HepG2 (cell line): ENCODE measurements around the gene CTNND2. TPM values are rescaled to one million over a fixed set of nuclear protein-coding genes. Genes with fewer than 3 reads are reported as not detected.

ENCODE experiments used
- ATAC-seq: fragments of 200-7000 bp; cut with Tn5 transposase; 3 replicates; pipeline ENCODE4 v1.9.1; 2020; ENCODE audit warnings: mild to moderate bottlenecking, moderate library complexity
- BruUV-seq: library from RNA; stranded (reverse); fragments of 400-500 nt; replicated peaks from 2 replicates; lab custom pipeline; 2021; lab: Mats Ljungman, UMichigan
- CTCF ChIA-PET: fragments of 300-600 bp; formaldehyde crosslinking; extraction: SDS; loops from one replicate; lab custom pipeline; 2021; ENCODE audit warnings: low total read pairs, inconsistent platforms, low intra/inter-chr PET ratio; lab: Yijun Ruan, JAX
- POLR2A ChIA-PET: fragments of 350-600 bp; sonication (Branson Sonifier 250); formaldehyde crosslinking; loops from one replicate; lab custom pipeline; 2020; ENCODE audit warnings: antibody characterized with exemption, inconsistent platforms; lab: Yijun Ruan, JAX
- DNase-seq: peaks from one replicate; pipeline ENCODE4 v3.0.0-alpha.2; 2015; ENCODE audit warnings: low spot score
- FAIRE-seq: peaks from 3 replicates; lab custom pipeline; 2011; peaks lifted over from hg19 to GRCh38; lab: Jason Lieb, UNC
- H2AFZ ChIP-seq: one replicate; pipeline ENCODE4 v1.6.1; 2011; ENCODE audit warnings: low read length, inconsistent platforms
- H3K27ac ChIP-seq: fragments of 300-600 bp; 3 replicates; pipeline ENCODE4 v1.8.0; 2011; ENCODE audit warnings: mixed run types, mild to moderate bottlenecking, mixed read lengths, low read length, inconsistent platforms; ENCODE audit not compliant: insufficient read depth; ENCODE audit errors: extremely low read length
- H3K27me3 ChIP-seq, 2 experiments: fragments of 200-600 bp in 1 of 2; 2 replicates in 1 of 2; 3 replicates in 1 of 2; pipeline versions ENCODE4 v1.6.0 to v1.8.0; 2011; ENCODE audit warnings: low read length in 2 of 2, mild to moderate bottlenecking in 2 of 2, moderate library complexity in 2 of 2, inconsistent platforms in 1 of 2; ENCODE audit not compliant: insufficient read depth in 2 of 2, control insufficient read depth in 1 of 2
- H3K36me3 ChIP-seq, 2 experiments: fragments of 200-600 bp in 1 of 2; replicated peaks in 1 of 2; 2 replicates in 1 of 2; 3 replicates in 1 of 2; pipeline versions ENCODE4 v1.5.1 to v1.8.0; 2011; ENCODE audit warnings: low read length in 2 of 2, inconsistent platforms in 1 of 2; ENCODE audit not compliant: insufficient read depth in 2 of 2, control insufficient read depth in 1 of 2
- H3K4me1 ChIP-seq: 2 replicates; pipeline ENCODE4 v1.5.1; 2012; ENCODE audit warnings: low read length, inconsistent platforms; ENCODE audit not compliant: insufficient read depth
- H3K4me2 ChIP-seq: 2 replicates; pipeline ENCODE4 v1.6.0; 2011; ENCODE audit warnings: low read depth, low read length, inconsistent platforms
- H3K4me3 ChIP-seq, 3 experiments: fragments of 200-600 bp in 1 of 3; sonication (generic), shearing (Covaris generic) in 1 of 3; replicated peaks in 1 of 3; 2 replicates each; pipeline ENCODE4 v1.5.1; 2011 to 2016; ENCODE audit warnings: low read length in 3 of 3, inconsistent platforms in 2 of 3, low read depth in 2 of 3, mild to moderate bottlenecking in 2 of 3, control low read depth in 1 of 3, mixed read lengths in 1 of 3; ENCODE audit not compliant: insufficient read depth in 1 of 3
- H3K79me2 ChIP-seq: one replicate; pipeline ENCODE4 v1.6.1; 2011; ENCODE audit warnings: low read length, inconsistent platforms; ENCODE audit not compliant: insufficient read depth
- H3K9ac ChIP-seq: 2 replicates; pipeline ENCODE4 v1.6.0; 2011; ENCODE audit warnings: mild to moderate bottlenecking, low read depth, low read length, inconsistent platforms; ENCODE audit not compliant: insufficient read depth
- H3K9me3 ChIP-seq: 2 replicates; pipeline ENCODE4 v1.5.1; 2012; ENCODE audit warnings: mild to moderate bottlenecking, low read length
- H4K20me1 ChIP-seq: 2 replicates; pipeline ENCODE4 v1.6.0; 2011; ENCODE audit warnings: inconsistent platforms, mild to moderate bottlenecking, low read length, moderate library complexity; ENCODE audit not compliant: insufficient read depth
- DR1 ChIP-seq: sonication (generic); formaldehyde crosslinking; IDR thresholded peaks from 2 replicates; pipeline ENCODE4 v1.8.0; 2021; ENCODE audit warnings: mild to moderate bottlenecking, missing genetic modification reagents, inconsistent platforms
- FOXA1 ChIP-seq, 2 experiments: fragments of 450-650 bp in 1 of 2; sonication (generic) in 1 of 2; formaldehyde crosslinking in 1 of 2; IDR thresholded peaks; 2 replicates each; pipeline versions ENCODE4 v1.4.0 to v1.6.1; 2016 to 2020; ENCODE audit warnings: missing genetic modification reagents in 1 of 2
- HDAC6 ChIP-seq: fragments of 200-600 bp; sonication (generic); IDR thresholded peaks from 2 replicates; pipeline ENCODE4 v1.7.0; 2017; ENCODE audit warnings: mild to moderate bottlenecking, antibody characterized with exemption, low read length, low read depth
- ZBTB8A ChIP-seq: sonication (generic); formaldehyde crosslinking; IDR thresholded peaks from 2 replicates; pipeline ENCODE4 v1.4.0; 2020; ENCODE audit warnings: mild to moderate bottlenecking, low read depth, missing genetic modification reagents, borderline replicate concordance
- ZFP41 ChIP-seq: sonication (generic); formaldehyde crosslinking; IDR thresholded peaks from 2 replicates; pipeline ENCODE4 v1.4.0; 2020; ENCODE audit warnings: mild to moderate bottlenecking, missing genetic modification reagents, borderline replicate concordance
- ZNF180 ChIP-seq: sonication (generic); formaldehyde crosslinking; IDR thresholded peaks from 2 replicates; pipeline ENCODE4 v1.4.0; 2020; ENCODE audit warnings: low read depth, missing genetic modification reagents, borderline replicate concordance
- ZNF253 ChIP-seq: sonication (generic); formaldehyde crosslinking; IDR thresholded peaks from 2 replicates; pipeline ENCODE4 v1.8.0; 2022; ENCODE audit warnings: mild to moderate bottlenecking, missing genetic modification reagents, borderline replicate concordance
- ZNF615 ChIP-seq: sonication (generic); formaldehyde crosslinking; IDR thresholded peaks from 2 replicates; pipeline ENCODE4 v1.5.0; 2020; ENCODE audit warnings: mild to moderate bottlenecking, missing genetic modification reagents, borderline replicate concordance
- ZNF619 ChIP-seq: sonication (generic); formaldehyde crosslinking; IDR thresholded peaks from 2 replicates; pipeline ENCODE4 v1.4.0; 2020; ENCODE audit warnings: mild to moderate bottlenecking, missing genetic modification reagents
- ZNF761 ChIP-seq: sonication (generic); formaldehyde crosslinking; conservative IDR thresholded peaks from 2 replicates; pipeline ENCODE4 v1.4.0; 2020; ENCODE audit warnings: mild to moderate bottlenecking, missing genetic modification reagents
- WGBS: methylation state at CpG from one replicate; pipeline ENCODE4 v1.1.6; 2017; ENCODE audit warnings: low lambda C conversion rate; 5-methylcytosine and 5-hydroxymethylcytosine counted together
- in situ Hi-C: cut with HindIII; loops from 2 replicates; pipeline ENCODE4 v1.10.0; 2017; ENCODE audit warnings: low pct_unique_long_range_greater_than_20kb; ENCODE audit not compliant: extremely low pct_ligation_motif_present
- intact Hi-C: fragments of 100-400 bp; cut with micrococcal nuclease; formaldehyde crosslinking; loops from one replicate; pipeline ENCODE4 v1.10.0; 2022; ENCODE audit not compliant: unreplicated experiment
- polyA plus RNA-seq, 8 experiments: library from polyadenylated mRNA; depleted of rRNA in 3 of 8; stranded (reverse) in 7 of 8; unstranded in 1 of 8; fragments of >200 nt; fragmentation: Illumina TruSeq in 4 of 8; extraction: Trizol in 4 of 8; gene quantifications; 2 replicates each; pipeline versions ENCODE4 v1.2.1 to v1.2.3, GENCODE V29; 2011 to 2016; ENCODE audit warnings: low read depth in 4 of 8, missing spikeins in 1 of 8, mixed read lengths in 1 of 8; ENCODE audit not compliant: insufficient read depth in 1 of 8
- total RNA-seq, 5 experiments: library from RNA; depleted of rRNA; stranded (reverse); fragments of >200 nt; fragmentation: Illumina TruSeq; extraction: Trizol; gene quantifications; 2 replicates each; pipeline ENCODE4 v1.2.3, GENCODE V29; 2016; ENCODE audit warnings: low read depth in 1 of 5
- TF ChIP-seq, protein P1 (sequence below): sonication (generic); formaldehyde crosslinking; IDR thresholded peaks from 2 replicates; pipeline ENCODE4 v1.4.0; 2020; ENCODE audit warnings: missing genetic modification reagents
- TF ChIP-seq, protein P2 (sequence below): IDR thresholded peaks from 2 replicates; pipeline ENCODE4 v1.6.1; 2016; ENCODE audit warnings: low read depth, missing genetic modification reagents, missing compliant biosample characterization

The CTNND2 gene
- total and polyA plus RNA-seq, 2 of the 13 experiments (the other 11 are each of a cell fraction or from before 2014, with no cell fraction given) = not detected

DNA sequence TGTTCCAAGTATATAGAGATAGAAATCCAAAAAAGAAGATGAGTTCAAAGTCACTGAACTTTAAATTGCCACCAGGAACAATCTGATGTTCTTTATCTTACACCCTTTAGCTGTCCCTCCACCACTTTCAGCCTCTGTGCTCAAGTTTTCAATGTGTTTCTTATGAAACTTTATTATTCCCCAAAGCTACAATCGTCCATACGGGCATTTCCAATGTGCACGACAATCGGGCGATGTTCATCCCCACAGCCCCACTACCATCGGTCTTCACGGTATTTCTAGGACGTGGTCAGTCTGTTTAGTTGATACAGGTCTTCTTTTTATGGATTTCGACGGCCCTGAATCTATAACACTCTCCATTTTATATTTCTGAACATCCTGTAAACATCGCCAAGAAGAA, 904.5 kb downstream of the CTNND2 start:
- ChIA-PET POLR2A (no interaction called here), CTCF (no interaction called here)
- no peak for DNase-seq
- Histone ChIP-seq H3K36me3 (no peaks in the 10 kb centered on the region), H3K4me1 (no peaks in the 10 kb centered on the region), H3K4me2 (no peak overlapping the region), H3K9me3 (no peaks in the 10 kb centered on the region), H3K9ac (no peak overlapping the region), H3K27ac (no peak overlapping the region), H4K20me1 (no peaks in the 10 kb centered on the region), H3K27me3 (peaks cover 0 to 4% of the 10 kb centered on the region in 2 experiments; a peak in 2 of 5 replicates), H2AFZ (no peak overlapping the region), H3K79me2 (no peaks in the 10 kb centered on the region), H3K4me3 (no peak overlapping the region)
- FAIRE-seq = no peak
- BruUV-seq = no TSS peak
- no peak for ATAC-seq
- in situ Hi-C loops = no loop called here
- 40% methylated on average over 11 of the region's 11 CpGs for WGBS
- TF ChIP-seq ZNF253 = no peak
- no peak for TF ChIP-seq ZNF619 (CRISPR knock-in tag)
- TF ChIP-seq HDAC6 = no peak
- TF ChIP-seq DR1 (CRISPR knock-in tag) = no peak
- TF ChIP-seq, protein P1, sequence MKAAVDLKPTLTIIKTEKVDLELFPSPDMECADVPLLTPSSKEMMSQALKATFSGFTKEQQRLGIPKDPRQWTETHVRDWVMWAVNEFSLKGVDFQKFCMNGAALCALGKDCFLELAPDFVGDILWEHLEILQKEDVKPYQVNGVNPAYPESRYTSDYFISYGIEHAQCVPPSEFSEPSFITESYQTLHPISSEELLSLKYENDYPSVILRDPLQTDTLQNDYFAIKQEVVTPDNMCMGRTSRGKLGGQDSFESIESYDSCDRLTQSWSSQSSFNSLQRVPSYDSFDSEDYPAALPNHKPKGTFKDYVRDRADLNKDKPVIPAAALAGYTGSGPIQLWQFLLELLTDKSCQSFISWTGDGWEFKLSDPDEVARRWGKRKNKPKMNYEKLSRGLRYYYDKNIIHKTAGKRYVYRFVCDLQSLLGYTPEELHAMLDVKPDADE (CRISPR knock-in tag) = no peak
- no peak for TF ChIP-seq FOXA1 (IDR thresholded peaks at IDR 0.05)
- no peak for TF ChIP-seq FOXA1 (CRISPR knock-in tag; IDR thresholded peaks at IDR 0.05)
- no peak for TF ChIP-seq ZNF615 (CRISPR knock-in tag)
- no peak for TF ChIP-seq ZNF180 (CRISPR knock-in tag)
- intact Hi-C loops = no loop called here

DNA sequence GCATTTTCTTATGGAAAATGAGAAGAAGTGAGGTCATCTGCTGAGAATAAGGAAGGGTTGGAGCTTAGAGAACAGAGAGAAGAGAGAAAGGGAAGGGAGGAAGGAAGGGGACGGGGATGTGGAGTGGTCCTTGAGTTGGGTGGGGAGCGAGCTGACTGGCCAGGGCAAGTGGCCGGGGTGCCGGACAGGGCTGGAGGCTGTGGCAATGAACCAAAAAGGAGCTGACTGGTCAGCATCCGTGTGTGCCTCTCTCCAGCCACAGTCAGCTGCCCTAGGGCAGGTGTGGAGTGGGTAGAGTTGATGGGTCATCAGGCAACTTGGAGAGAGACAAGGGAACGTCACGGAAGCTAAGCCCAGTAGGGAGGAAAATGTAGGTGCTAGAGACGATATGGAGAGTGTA, 908.4 kb downstream of the CTNND2 start:
- H3K27ac ChIP-seq = no peak overlapping the region
- BruUV-seq = no TSS peak
- intact Hi-C loops (no loop called here), in situ Hi-C loops (no loop called here)
- no peaks in the 10 kb centered on the region for H3K36me3 ChIP-seq
- WGBS = 37% methylated on average over 8 of the region's 8 CpGs
- H3K9ac ChIP-seq = no peak overlapping the region
- H3K27me3 ChIP-seq = peaks cover 5% of the 10 kb centered on the region in 2 experiments; a peak in 4 of 5 replicates
- no peak for DNase-seq
- H3K9me3 ChIP-seq = no peaks in the 10 kb centered on the region
- H3K4me2 ChIP-seq = no peak overlapping the region
- ChIA-PET CTCF (no interaction called here), POLR2A (no interaction called here)
- H3K4me3 ChIP-seq = no peak overlapping the region
- no peaks in the 10 kb centered on the region for H3K79me2 ChIP-seq
- ATAC-seq = no peak
- no peak for FAIRE-seq
- H2AFZ ChIP-seq = no peak overlapping the region
- no peaks in the 10 kb centered on the region for H4K20me1 ChIP-seq
- no peaks in the 10 kb centered on the region for H3K4me1 ChIP-seq
- TF ChIP-seq, protein P2, sequence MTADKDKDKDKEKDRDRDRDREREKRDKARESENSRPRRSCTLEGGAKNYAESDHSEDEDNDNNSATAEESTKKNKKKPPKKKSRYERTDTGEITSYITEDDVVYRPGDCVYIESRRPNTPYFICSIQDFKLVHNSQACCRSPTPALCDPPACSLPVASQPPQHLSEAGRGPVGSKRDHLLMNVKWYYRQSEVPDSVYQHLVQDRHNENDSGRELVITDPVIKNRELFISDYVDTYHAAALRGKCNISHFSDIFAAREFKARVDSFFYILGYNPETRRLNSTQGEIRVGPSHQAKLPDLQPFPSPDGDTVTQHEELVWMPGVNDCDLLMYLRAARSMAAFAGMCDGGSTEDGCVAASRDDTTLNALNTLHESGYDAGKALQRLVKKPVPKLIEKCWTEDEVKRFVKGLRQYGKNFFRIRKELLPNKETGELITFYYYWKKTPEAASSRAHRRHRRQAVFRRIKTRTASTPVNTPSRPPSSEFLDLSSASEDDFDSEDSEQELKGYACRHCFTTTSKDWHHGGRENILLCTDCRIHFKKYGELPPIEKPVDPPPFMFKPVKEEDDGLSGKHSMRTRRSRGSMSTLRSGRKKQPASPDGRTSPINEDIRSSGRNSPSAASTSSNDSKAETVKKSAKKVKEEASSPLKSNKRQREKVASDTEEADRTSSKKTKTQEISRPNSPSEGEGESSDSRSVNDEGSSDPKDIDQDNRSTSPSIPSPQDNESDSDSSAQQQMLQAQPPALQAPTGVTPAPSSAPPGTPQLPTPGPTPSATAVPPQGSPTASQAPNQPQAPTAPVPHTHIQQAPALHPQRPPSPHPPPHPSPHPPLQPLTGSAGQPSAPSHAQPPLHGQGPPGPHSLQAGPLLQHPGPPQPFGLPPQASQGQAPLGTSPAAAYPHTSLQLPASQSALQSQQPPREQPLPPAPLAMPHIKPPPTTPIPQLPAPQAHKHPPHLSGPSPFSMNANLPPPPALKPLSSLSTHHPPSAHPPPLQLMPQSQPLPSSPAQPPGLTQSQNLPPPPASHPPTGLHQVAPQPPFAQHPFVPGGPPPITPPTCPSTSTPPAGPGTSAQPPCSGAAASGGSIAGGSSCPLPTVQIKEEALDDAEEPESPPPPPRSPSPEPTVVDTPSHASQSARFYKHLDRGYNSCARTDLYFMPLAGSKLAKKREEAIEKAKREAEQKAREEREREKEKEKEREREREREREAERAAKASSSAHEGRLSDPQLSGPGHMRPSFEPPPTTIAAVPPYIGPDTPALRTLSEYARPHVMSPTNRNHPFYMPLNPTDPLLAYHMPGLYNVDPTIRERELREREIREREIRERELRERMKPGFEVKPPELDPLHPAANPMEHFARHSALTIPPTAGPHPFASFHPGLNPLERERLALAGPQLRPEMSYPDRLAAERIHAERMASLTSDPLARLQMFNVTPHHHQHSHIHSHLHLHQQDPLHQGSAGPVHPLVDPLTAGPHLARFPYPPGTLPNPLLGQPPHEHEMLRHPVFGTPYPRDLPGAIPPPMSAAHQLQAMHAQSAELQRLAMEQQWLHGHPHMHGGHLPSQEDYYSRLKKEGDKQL (CRISPR knock-in tag) = no peak
- TF ChIP-seq ZNF761 (CRISPR knock-in tag) = no peak
- TF ChIP-seq ZBTB8A (CRISPR knock-in tag) = no peak
- no peak for TF ChIP-seq ZFP41
